A673 (cell line): ENCODE results near the gene TMTC4.

Experiments
- CTCF ChIP-seq: fragments of 300-800, 200-600 bp; sonication (generic); conservative IDR thresholded peaks from 2 replicates; pipeline ENCODE4 v1.5.1; 2017; ENCODE audit warnings: low read depth, mild to moderate bottlenecking, antibody characterized with exemption, low read length, moderate library complexity, mixed read lengths
- EZH2 ChIP-seq: fragments of 200-600 bp; sonication (generic); IDR thresholded peaks from 2 replicates; pipeline ENCODE4 v1.6.1; 2017; ENCODE audit warnings: borderline replicate concordance, low read depth, mild to moderate bottlenecking, mixed read lengths, antibody characterized with exemption, low read length; ENCODE audit not compliant: poor library complexity, severe bottlenecking

- TF ChIP-seq CTCF, result no peak
- no peak for TF ChIP-seq EZH2
These were observed 24.3 kb downstream of the TMTC4 start for GRCh38 chr13:100650326-100650725.
